HEK293 (cell line): ENCODE measurements around the gene FAM204A.

Experiments used
- CTCF ChIP-seq: fragments of 450-650 bp; formaldehyde crosslinking; IDR thresholded peaks from 2 replicates; pipeline ENCODE4 v1.5.1; 2016; ENCODE audit warnings: missing biosample characterization, missing genetic modification characterization
- HOXA7 ChIP-seq: sonication (generic); formaldehyde crosslinking; IDR thresholded peaks from 2 replicates; pipeline ENCODE4 v1.8.1; 2022; ENCODE audit warnings: missing genetic modification reagents, borderline replicate concordance
- KLF7 ChIP-seq: fragments of 450-650 bp; formaldehyde crosslinking; IDR thresholded peaks from 2 replicates; pipeline ENCODE4 v1.5.1; 2016; ENCODE audit warnings: missing biosample characterization, missing genetic modification characterization, borderline replicate concordance
- PATZ1 ChIP-seq: fragments of 450-650 bp; formaldehyde crosslinking; IDR thresholded peaks from 2 replicates; pipeline ENCODE4 v1.5.1; 2016; ENCODE audit warnings: missing biosample characterization, missing genetic modification characterization
- PRDM4 ChIP-seq: fragments of 450-650 bp; formaldehyde crosslinking; IDR thresholded peaks from 2 replicates; pipeline ENCODE4 v1.5.1; 2017; ENCODE audit warnings: missing biosample characterization, missing genetic modification characterization
- SETDB1 ChIP-seq: IDR thresholded peaks from one replicate; pipeline ENCODE4 v1.6.1; 2017; ENCODE audit warnings: mild to moderate bottlenecking, low read length, moderate library complexity, mixed read lengths; ENCODE audit not compliant: insufficient read length
- SP7 ChIP-seq: fragments of 450-650 bp; formaldehyde crosslinking; IDR thresholded peaks from 2 replicates; pipeline ENCODE4 v1.5.1; 2016; ENCODE audit warnings: missing biosample characterization, missing genetic modification characterization
- ZBTB49 ChIP-seq: fragments of 450-650 bp; formaldehyde crosslinking; IDR thresholded peaks from 2 replicates; pipeline ENCODE4 v1.5.1; 2016; ENCODE audit warnings: missing biosample characterization, missing genetic modification characterization, low read depth
- ZFP37 ChIP-seq: fragments of 450-650 bp; formaldehyde crosslinking; IDR thresholded peaks from 2 replicates; pipeline ENCODE4 v1.5.1; 2016; ENCODE audit warnings: missing biosample characterization, missing genetic modification characterization
- ZNF629 ChIP-seq: fragments of 450-650 bp; formaldehyde crosslinking; IDR thresholded peaks from 2 replicates; pipeline ENCODE4 v1.5.1; 2017; ENCODE audit warnings: missing biosample characterization, missing genetic modification characterization

- TF ChIP-seq SETDB1, result no peak
- no peak for TF ChIP-seq CTCF (tag by site-specific recombination)
- TF ChIP-seq ZNF629 (tag by site-specific recombination), result no peak
- no peak for TF ChIP-seq ZFP37 (tag by site-specific recombination)
- TF ChIP-seq SP7 (tag by site-specific recombination), result no peak
- no peak for TF ChIP-seq KLF7 (tag by site-specific recombination)
- TF ChIP-seq PATZ1 (tag by site-specific recombination), result no peak
- TF ChIP-seq ZBTB49 (tag by site-specific recombination), result no peak
- TF ChIP-seq PRDM4 (tag by site-specific recombination), result no peak
- TF ChIP-seq HOXA7 (CRISPR knock-in tag), result no peak
Observed at GRCh38 chr10:118287076-118287806, 54.9 kb downstream of the FAM204A start.
